HEK293T (cell line): Measurements from ENCODE around the gene OSTN.

ENCODE experiments used
- CTBP1 ChIP-seq: fragments of 450-650 bp; IDR thresholded peaks from 2 replicates; pipeline ENCODE4 v1.6.1; 2016; ENCODE audit warnings: borderline replicate concordance
- FOXA1 ChIP-seq: fragments of 450-650 bp; IDR thresholded peaks from 2 replicates; pipeline ENCODE4 v1.6.1; 2016; ENCODE audit warnings: mild to moderate bottlenecking
- FOXM1 ChIP-seq: fragments of 450-650 bp; IDR thresholded peaks from 2 replicates; pipeline ENCODE4 v1.6.1; 2017; ENCODE audit warnings: mild to moderate bottlenecking, borderline replicate concordance
- LEF1 ChIP-seq: fragments of 450-650 bp; IDR thresholded peaks from 2 replicates; pipeline ENCODE4 v1.6.1; 2017; ENCODE audit warnings: mild to moderate bottlenecking, borderline replicate concordance
- NFRKB ChIP-seq: fragments of 450-650 bp; IDR thresholded peaks from 2 replicates; pipeline ENCODE4 v1.6.1; 2016; ENCODE audit warnings: mild to moderate bottlenecking, moderate library complexity
- SP1 ChIP-seq: fragments of 450-650 bp; IDR thresholded peaks from 2 replicates; pipeline ENCODE4 v1.6.1; 2017
- SUZ12 ChIP-seq: fragments of 450-650 bp; IDR thresholded peaks from 2 replicates; pipeline ENCODE4 v1.6.1; 2016; ENCODE audit warnings: mild to moderate bottlenecking
- TARDBP ChIP-seq: fragments of 450-650 bp; IDR thresholded peaks from 2 replicates; pipeline ENCODE4 v1.6.1; 2016
- ZNF384 ChIP-seq: fragments of 450-650 bp; IDR thresholded peaks from 2 replicates; pipeline ENCODE4 v1.6.1; 2016

DNA sequence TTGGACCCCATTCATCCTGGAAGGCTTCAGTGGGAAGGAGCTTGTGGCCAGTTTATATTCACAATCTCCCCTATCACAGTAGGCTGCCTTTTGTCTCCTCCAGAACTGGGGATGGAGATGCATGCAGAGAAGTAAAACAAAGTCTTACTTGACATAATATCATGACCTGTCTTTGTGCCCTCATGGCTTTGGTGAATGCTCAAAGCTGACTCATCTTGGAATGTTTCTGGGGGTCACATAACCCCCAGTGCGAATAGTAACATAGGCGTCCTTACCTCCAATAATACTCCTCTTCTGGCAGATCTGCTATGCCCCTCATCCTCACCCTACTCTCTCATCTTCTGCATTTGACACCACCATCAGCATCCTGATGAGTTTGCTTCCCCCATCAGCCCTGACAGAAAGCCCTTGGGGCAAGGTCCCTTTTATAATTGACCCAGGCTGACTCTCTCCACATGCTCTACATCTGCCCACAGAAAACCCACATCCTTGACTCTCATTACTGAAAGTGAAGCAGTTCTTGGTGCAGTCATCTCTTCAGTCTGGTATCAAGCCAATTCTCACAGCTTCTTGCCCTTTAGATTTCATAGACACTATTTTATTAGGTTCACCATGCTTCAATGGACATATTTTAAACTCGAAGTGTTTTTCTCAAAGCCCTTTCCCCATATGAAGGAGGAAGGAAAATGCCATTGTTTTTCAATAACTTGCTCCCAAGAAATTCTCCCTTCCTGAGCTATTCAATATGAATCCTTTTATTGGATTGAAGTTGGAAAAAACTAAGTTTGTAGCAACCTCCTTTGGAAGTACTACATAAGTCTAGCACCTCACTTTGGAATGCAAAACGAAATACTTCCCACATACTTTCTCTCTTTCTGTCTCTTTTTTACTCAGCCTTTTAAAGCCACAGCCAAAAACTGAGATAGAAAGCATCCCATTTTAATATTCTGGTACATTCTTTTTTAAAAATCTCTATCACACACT is 36.6 kb downstream of the OSTN start:
- TF ChIP-seq FOXM1 (no peak), CTBP1 (no peak), ZNF384 (no peak), TARDBP (no peak), LEF1 (no peak), FOXA1 (no peak), SP1 (no peak), SUZ12 (no peak), NFRKB (no peak)
